H1 (cell line): ENCODE measurements around the gene ASZ1. TPM values are rescaled to one million over a fixed set of nuclear protein-coding genes. Genes with fewer than 3 reads are reported as not detected.

Experiments
- polyA plus RNA-seq, 7 experiments: library from polyadenylated mRNA; depleted of rRNA in 3 of 7; stranded (reverse) in 5 of 7; unstranded in 2 of 7; fragments of >200 nt in 5 of 7; fragments of 200-250 nt in 2 of 7; gene quantifications; 1 replicate in 5 of 7; 2 replicates in 1 of 7; 4 replicates in 1 of 7; pipeline versions ENCODE4 v1.2.1 to v1.2.3, GENCODE V29; 2011 to 2013; ENCODE audit warnings: missing spikeins in 2 of 7, mixed read lengths in 2 of 7
- total RNA-seq: library from RNA; stranded (reverse); fragmentation: NEBNext Ultra II Directional; extraction: Animal tissue kit (Norgen Biotek cat#: 25700); gene quantifications from 2 replicates; pipeline ENCODE4 v1.2.1, GENCODE V29; 2021

Gene ASZ1
- total and polyA plus RNA-seq, 2 of the 8 experiments (the other 6 are each of a cell fraction or from before 2014, with no cell fraction given) = not detected

Other genes starting within 250 kb of the ASZ1 start
- not detected in 2 replicates for gene WNT2, start 104.4 kb downstream of the ASZ1 start, total RNA-seq
- not detected in 2 replicates for gene WNT2, start 104.4 kb downstream of the ASZ1 start, polyA plus RNA-seq (2011; rRNA removed)
- gene CFTR, start 52.5 kb upstream of the ASZ1 start, total RNA-seq = 1.2 and 1.7 TPM in 2 replicates
- gene CFTR, start 52.5 kb upstream of the ASZ1 start, polyA plus RNA-seq (2011; rRNA removed) = 0.27 and 1.6 TPM in 2 replicates